Measurements from ENCODE around the gene GALNT10. TPM values are rescaled to one million over a fixed set of nuclear protein-coding genes. Genes with fewer than 3 reads are reported as not detected.
A peak's percentile ranks its signal among the peaks of the same experiment; 100 is the strongest.

The GALNT10 gene
- total and polyA plus RNA-seq, 9 of the 15 experiments (the other 6 are each of a cell fraction or from before 2014, with no cell fraction given): 4.6 to 37.1 (median 13.3) TPM

DNA sequence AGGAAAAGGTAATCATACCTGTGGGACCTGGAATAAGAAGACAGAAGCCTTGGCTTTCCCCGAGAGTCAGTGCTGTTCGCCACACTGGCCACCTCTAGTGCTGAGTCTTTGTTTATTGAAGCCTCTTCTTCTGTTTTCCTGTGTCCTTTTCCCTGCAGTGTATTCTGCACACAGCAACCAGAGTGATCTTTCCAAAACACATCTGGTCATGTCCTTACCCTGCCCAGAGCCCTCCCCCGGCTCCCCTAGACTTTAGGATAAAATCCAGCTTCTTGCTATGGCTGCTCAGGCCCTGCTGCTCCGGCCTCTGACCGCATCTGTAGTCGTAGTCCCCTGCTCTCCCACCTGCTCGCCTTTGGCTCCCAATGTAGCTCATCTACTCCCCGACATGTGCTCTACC lies 28.3 kb downstream of the GALNT10 start (continued):
- TF ChIP-seq, protein P1, sequence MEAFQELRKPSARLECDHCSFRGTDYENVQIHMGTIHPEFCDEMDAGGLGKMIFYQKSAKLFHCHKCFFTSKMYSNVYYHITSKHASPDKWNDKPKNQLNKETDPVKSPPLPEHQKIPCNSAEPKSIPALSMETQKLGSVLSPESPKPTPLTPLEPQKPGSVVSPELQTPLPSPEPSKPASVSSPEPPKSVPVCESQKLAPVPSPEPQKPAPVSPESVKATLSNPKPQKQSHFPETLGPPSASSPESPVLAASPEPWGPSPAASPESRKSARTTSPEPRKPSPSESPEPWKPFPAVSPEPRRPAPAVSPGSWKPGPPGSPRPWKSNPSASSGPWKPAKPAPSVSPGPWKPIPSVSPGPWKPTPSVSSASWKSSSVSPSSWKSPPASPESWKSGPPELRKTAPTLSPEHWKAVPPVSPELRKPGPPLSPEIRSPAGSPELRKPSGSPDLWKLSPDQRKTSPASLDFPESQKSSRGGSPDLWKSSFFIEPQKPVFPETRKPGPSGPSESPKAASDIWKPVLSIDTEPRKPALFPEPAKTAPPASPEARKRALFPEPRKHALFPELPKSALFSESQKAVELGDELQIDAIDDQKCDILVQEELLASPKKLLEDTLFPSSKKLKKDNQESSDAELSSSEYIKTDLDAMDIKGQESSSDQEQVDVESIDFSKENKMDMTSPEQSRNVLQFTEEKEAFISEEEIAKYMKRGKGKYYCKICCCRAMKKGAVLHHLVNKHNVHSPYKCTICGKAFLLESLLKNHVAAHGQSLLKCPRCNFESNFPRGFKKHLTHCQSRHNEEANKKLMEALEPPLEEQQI (IDR thresholded peaks at IDR 0.05): no peak
- TF ChIP-seq LARP7 (IDR thresholded peaks at IDR 0.05) (no peak), KLF1 (tag; IDR thresholded peaks at IDR 0.05) (no peak), SETDB1 (IDR thresholded peaks at IDR 0.05; ENCODE audit: low read length) (no peak), MTA2 (IDR thresholded peaks at IDR 0.05; ENCODE audit: low read depth) (no peak), HCFC1 (IDR thresholded peaks at IDR 0.05; ENCODE audit: low read depth, low read length) (no peak), POLR2AphosphoS2 (IDR thresholded peaks at IDR 0.05; ENCODE audit: low read length) (no peak), PTTG1 (tag; IDR thresholded peaks at IDR 0.05; ENCODE audit: low read depth) (no peak)

DNA sequence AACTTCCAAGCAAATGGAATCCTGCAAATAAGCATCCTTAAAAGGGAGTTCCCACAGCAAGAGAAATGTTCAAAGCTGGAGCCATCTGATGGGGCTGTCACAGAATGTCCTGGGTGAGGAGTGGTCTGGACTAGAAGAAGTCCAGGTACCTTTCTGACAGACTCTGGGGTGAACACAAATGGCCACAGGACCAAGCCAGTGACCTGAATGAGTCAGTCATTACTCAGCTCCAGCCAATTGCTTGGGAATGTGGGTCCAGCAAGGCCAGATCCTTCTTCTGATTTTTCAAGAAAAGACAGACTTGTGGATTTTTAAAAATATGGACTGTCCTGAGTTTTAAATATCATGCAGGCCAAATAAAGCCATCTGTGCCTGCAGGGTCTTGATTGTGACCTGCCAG lies 30.1 kb downstream of the GALNT10 start:
- CTCF ChIA-PET (ENCODE audit: low intra/inter-chr PET ratio): no interaction called here
- FAIRE-seq: no peak

More for the DNA sequence above, 30.1 kb downstream of the GALNT10 start:
- H3K79me2 ChIP-seq (ENCODE audit: control insufficient read depth, insufficient read depth, low read length): no peaks in the 10 kb centered on the region
- H3K27me3 ChIP-seq (ENCODE audit: control insufficient read depth in 2 of 2, insufficient read depth in 2 of 2, low read length in 2 of 2): no peaks in the 10 kb centered on the region
- H3K9me3 ChIP-seq (replicated peaks; ENCODE audit: control insufficient read depth, insufficient read depth, low read depth, low read length): no peaks in the 10 kb centered on the region
- DNase-seq (ENCODE audit: extremely low read depth in 1 of 4, low spot score in 3 of 4) (no peak), ATAC-seq (no peak)
- no peak overlapping the region for H3K27ac ChIP-seq (ENCODE audit: extremely low read depth, low read depth, low read length)
- 0 out of 3 replicates have a peak, but pooled peaks cover 5% of the 10 kb centered on the region for H3K36me3 ChIP-seq (ENCODE audit: control insufficient read depth, insufficient read depth, low read length)
- H3K4me1 ChIP-seq (replicated peaks in 1 of 2; ENCODE audit: control insufficient read depth in 2 of 2, insufficient read depth in 2 of 2, low read length in 2 of 2): no peaks in the 10 kb centered on the region
- H3K9ac ChIP-seq (ENCODE audit: insufficient read depth in 1 of 2, low read depth in 2 of 2, low read length in 2 of 2): no peak overlapping the region
- no peak overlapping the region for H3K4me2 ChIP-seq (ENCODE audit: insufficient read depth, low read length)
- POLR2A ChIA-PET: no interaction called here
- no peaks in the 10 kb centered on the region for H4K20me1 ChIP-seq (replicated peaks; ENCODE audit: control insufficient read depth, insufficient read depth, low read length)
- intact Hi-C loops (cut with micrococcal nuclease): no loop called here
- no peak overlapping the region for H2AFZ ChIP-seq (ENCODE audit: low read depth, low read length)
- H3K4me3 ChIP-seq: no peak overlapping the region
- no peak for TF ChIP-seq RBM22 (IDR thresholded peaks at IDR 0.05; ENCODE audit: low read depth, low read length, poor library complexity, severe bottlenecking)
- no peak for TF ChIP-seq ZNF764 (CRISPR knock-in tag; IDR thresholded peaks at IDR 0.05; ENCODE audit: low read depth)
- TF ChIP-seq SAP30 (IDR thresholded peaks at IDR 0.05; ENCODE audit: borderline replicate concordance, insufficient read depth, low read depth, low read length, poor library complexity, severe bottlenecking): no peak
- TF ChIP-seq SMARCB1 (IDR thresholded peaks at IDR 0.05; ENCODE audit: insufficient read length, low read depth): no peak
- TF ChIP-seq FOSL1 (tag; conservative IDR thresholded peaks at IDR 0.05): peak; percentile 83
- no peak for TF ChIP-seq MEF2D (tag; conservative IDR thresholded peaks at IDR 0.05; ENCODE audit: low read depth)
- TF ChIP-seq MAZ (CRISPR knock-in tag; conservative IDR thresholded peaks at IDR 0.05 in 1 of 2, IDR thresholded peaks at IDR 0.05 in 1 of 2): no peak
- H3K9me1 ChIP-seq (ENCODE audit: control insufficient read depth, insufficient read depth, low read length): no peaks in the 10 kb centered on the region
- BruUV-seq (replicated peaks): no TSS peak
- in situ Hi-C loops (cut with MboI): no loop called here

Data from K562 (cell line).